H1 (cell line): Measurements from ENCODE around the gene CORO7. TPM values are rescaled to one million over a fixed set of nuclear protein-coding genes. Genes with fewer than 3 reads are reported as not detected.

Source experiments
- ATF2 ChIP-seq: IDR thresholded peaks from 2 replicates; pipeline ENCODE4 v1.6.1; 2012; ENCODE audit warnings: low read length, inconsistent platforms
- CREB1 ChIP-seq: IDR thresholded peaks from 2 replicates; pipeline ENCODE4 v1.6.1; 2012; ENCODE audit warnings: inconsistent platforms
- EP300 ChIP-seq, 2 experiments: IDR thresholded peaks; 1 replicate in 1 of 2; 2 replicates in 1 of 2; pipeline ENCODE4 v1.6.1; 2011 to 2012; ENCODE audit warnings: low read depth in 2 of 2, low read length in 2 of 2, mild to moderate bottlenecking in 2 of 2, borderline replicate concordance in 1 of 2, inconsistent platforms in 1 of 2, moderate library complexity in 1 of 2
- HDAC6 ChIP-seq: IDR thresholded peaks from one replicate; pipeline ENCODE4 v1.7.1; 2012; ENCODE audit warnings: low read depth, mild to moderate bottlenecking, inconsistent platforms, low read length, moderate library complexity
- KDM1A ChIP-seq: fragments of 200-600, 300-600 bp; sonication (generic); IDR thresholded peaks from 2 replicates; pipeline ENCODE4 v1.7.1; 2016; ENCODE audit warnings: mild to moderate bottlenecking, low read length, borderline replicate concordance
- MAFK ChIP-seq: IDR thresholded peaks from 2 replicates; pipeline ENCODE4 v1.6.1; 2012; ENCODE audit warnings: low read depth, mild to moderate bottlenecking, improper control_type of control experiment, low read length
- SIN3A ChIP-seq, 2 experiments: IDR thresholded peaks in 1 of 2; conservative IDR thresholded peaks in 1 of 2; 2 replicates each; pipeline ENCODE4 v1.6.1; 2011 to 2012; ENCODE audit warnings: low read length in 2 of 2, improper control_type of control experiment in 1 of 2, low read depth in 1 of 2, mild to moderate bottlenecking in 1 of 2
- SUZ12 ChIP-seq: fragments of 200-600 bp; sonication (generic); IDR thresholded peaks from 2 replicates; pipeline ENCODE4 v1.6.1; 2012; ENCODE audit warnings: mild to moderate bottlenecking, inconsistent platforms, low read length, moderate library complexity, mixed read lengths
- TCF12 ChIP-seq: IDR thresholded peaks from 2 replicates; pipeline ENCODE4 v1.6.1; 2011; ENCODE audit warnings: low read depth, mild to moderate bottlenecking, low read length
- polyA plus RNA-seq, 7 experiments: library from polyadenylated mRNA; depleted of rRNA in 3 of 7; stranded (reverse) in 5 of 7; unstranded in 2 of 7; fragments of >200 nt in 5 of 7; fragments of 200-250 nt in 2 of 7; gene quantifications; 1 replicate in 5 of 7; 2 replicates in 1 of 7; 4 replicates in 1 of 7; pipeline versions ENCODE4 v1.2.1 to v1.2.3, GENCODE V29; 2011 to 2013; ENCODE audit warnings: missing spikeins in 2 of 7, mixed read lengths in 2 of 7
- total RNA-seq: library from RNA; stranded (reverse); fragmentation: NEBNext Ultra II Directional; extraction: Animal tissue kit (Norgen Biotek cat#: 25700); gene quantifications from 2 replicates; pipeline ENCODE4 v1.2.1, GENCODE V29; 2021
- TF ChIP-seq, protein P1 (sequence below): IDR thresholded peaks from 2 replicates; pipeline ENCODE4 v1.6.1; 2011; ENCODE audit warnings: low read length, improper control_type of control experiment

The CORO7 gene
- total and polyA plus RNA-seq, 2 of the 8 experiments (the other 6 are each of a cell fraction or from before 2014, with no cell fraction given) = 25.2 to 29.8 TPM

DNA sequence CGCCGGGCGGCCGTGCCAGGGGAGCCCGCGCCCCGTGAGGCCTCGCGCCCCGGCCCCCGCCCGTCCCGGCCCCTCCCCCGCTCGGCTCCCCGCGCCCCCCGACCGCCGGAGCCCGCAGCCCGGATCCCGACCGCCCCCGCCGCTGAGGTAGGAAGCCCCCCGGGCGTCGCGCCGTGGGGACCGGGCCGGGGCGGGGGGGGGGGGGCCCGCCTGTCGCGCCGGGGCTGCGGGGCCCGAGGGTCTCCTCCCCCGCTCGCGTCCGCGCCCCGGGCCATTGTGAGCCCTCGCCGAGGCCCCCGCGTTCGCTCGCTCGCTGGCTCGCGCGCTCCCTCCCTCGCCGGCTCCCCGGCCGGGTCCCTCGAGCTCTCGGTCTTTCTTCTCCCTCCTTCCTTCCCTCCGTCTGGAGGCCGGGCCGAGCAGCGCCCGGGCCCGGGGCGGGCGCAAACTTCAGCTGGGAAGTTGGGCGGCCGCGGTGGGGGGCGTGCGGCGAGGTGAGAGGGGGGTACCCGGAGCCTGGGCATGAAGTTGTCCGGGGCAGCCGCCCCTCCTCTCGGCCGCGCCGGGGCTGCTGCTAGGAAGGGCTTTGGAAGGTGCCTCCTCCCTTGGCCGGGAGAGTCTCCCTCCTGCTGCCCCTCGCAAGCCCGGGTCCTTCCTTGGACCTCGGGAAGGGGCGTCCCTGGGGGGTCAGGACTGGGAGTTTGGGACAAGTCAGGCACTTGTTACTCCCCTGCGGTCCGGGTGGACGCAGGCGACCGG, 100.1 kb downstream of the CORO7 start (continued):
- TF ChIP-seq EP300 (IDR thresholded peaks at IDR 0.05; ENCODE audit: borderline replicate concordance in 1 of 2, low read depth in 2 of 2, low read length in 2 of 2) = no peak
- no peak for TF ChIP-seq MAFK
- TF ChIP-seq ATF2 = no peak
- TF ChIP-seq CREB1 = no peak
- TF ChIP-seq, protein P1, sequence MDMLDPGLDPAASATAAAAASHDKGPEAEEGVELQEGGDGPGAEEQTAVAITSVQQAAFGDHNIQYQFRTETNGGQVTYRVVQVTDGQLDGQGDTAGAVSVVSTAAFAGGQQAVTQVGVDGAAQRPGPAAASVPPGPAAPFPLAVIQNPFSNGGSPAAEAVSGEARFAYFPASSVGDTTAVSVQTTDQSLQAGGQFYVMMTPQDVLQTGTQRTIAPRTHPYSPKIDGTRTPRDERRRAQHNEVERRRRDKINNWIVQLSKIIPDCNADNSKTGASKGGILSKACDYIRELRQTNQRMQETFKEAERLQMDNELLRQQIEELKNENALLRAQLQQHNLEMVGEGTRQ = no peak
- TF ChIP-seq HDAC6 = no peak
- no peak for TF ChIP-seq SUZ12
- TF ChIP-seq KDM1A = no peak
- TF ChIP-seq SIN3A (conservative IDR thresholded peaks at IDR 0.05 in 1 of 2, IDR thresholded peaks at IDR 0.05 in 1 of 2; ENCODE audit: low read depth in 1 of 2, low read length in 2 of 2) = no peak
- no peak for TF ChIP-seq TCF12
